ENCODE measurements around the gene HS6ST2. TPM values are rescaled to one million over a fixed set of nuclear protein-coding genes. Genes with fewer than 3 reads are reported as not detected.

The HS6ST2 gene
- total RNA-seq, 2 donors from 2014 or later = 0.70 to 0.87 TPM

GRCh38 chrX:132860200-132860599 is 98.2 kb downstream of the HS6ST2 start:
- intact Hi-C loops (cut with DNase I, micrococcal nuclease) = no loop called here
- ATAC-seq (no peak), DNase-seq (no peak)

GRCh38 chrX:132858018-132858417 is 100.4 kb downstream of the HS6ST2 start:
- ATAC-seq (no peak), DNase-seq (no peak)
- intact Hi-C loops (cut with DNase I, micrococcal nuclease) = no loop called here

GRCh38 chrX:132855780-132856341 is 102.6 kb downstream of the HS6ST2 start:
- intact Hi-C loops (cut with DNase I, micrococcal nuclease) = no loop called here
- DNase-seq = no peak
- ATAC-seq = peak; percentile 93

GRCh38 chrX:132853040-132853439 is 105.4 kb downstream of the HS6ST2 start:
- DNase-seq (no peak), ATAC-seq (no peak)
- intact Hi-C loops (cut with DNase I, micrococcal nuclease) = no loop called here

GRCh38 chrX:132848296-132848970 is 110.0 kb downstream of the HS6ST2 start:
- DNase-seq = no peak
- ATAC-seq = no peak

GRCh38 chrX:132843363-132843762 is 115.1 kb downstream of the HS6ST2 start:
- no peak for DNase-seq
- intact Hi-C loops (cut with DNase I, micrococcal nuclease) = no loop called here
- ATAC-seq = no peak

More at GRCh38 chrX:132848296-132848970, 110.0 kb downstream of the HS6ST2 start:
- intact Hi-C loops (cut with DNase I, micrococcal nuclease) = no loop called here

DNA sequence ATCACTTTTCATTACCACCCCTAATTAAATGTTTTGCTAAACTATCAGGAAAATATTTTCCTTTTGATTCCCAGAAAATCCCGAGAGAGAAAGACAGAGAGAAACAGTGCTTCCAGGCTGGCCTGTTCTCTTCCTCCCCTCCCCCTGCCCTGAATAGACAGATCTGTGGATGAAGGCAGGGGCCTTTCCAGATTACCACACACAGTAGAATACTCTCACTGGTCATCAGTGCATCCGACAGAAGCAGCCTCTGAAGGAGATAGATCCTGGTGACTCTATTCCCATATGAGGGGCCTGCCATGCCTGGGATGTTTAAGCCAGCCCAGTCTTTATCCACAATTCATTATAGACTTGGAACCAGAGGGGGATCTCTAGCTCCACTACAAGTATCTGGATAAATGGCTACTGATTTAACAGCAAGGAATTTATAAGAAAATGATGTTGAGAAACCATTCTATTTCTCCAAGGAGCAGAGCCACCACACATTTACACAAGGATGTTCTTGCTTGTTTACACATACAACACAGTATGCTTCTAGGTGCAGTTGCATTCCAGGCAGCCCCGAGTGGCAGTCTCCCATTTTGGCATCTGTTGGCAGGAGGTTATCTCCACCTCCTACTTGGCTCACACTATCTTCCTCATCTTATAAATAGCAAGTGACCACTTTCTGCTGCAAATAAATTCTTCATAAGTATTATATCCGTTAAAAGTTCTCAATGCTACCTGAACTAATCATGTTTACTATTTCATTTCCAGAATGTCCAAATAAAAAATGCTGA is 115.8 kb downstream of the HS6ST2 start:
- ATAC-seq (no peak), DNase-seq (no peak)
- intact Hi-C loops (cut with DNase I, micrococcal nuclease) = no loop called here

DNA sequence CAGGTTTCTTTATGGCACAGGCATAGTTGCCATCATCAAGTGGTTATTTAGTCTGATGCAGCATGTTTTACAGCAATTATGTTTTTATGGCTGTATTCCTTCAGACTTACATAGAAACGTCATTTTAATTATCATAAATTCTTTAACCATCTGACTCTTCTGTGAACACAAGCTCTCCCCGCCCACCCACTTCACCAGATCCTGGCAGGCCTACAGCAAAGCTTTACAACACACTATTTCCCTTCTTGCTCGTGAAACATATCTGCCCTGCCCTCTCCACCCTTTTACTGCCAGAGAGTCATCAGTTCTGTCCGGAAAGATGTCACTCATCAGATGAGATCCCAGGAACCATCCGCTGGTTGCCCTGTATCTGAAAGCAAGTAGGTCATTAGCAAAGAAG is 120.5 kb downstream of the HS6ST2 start:
- peak; percentile 94 for ATAC-seq
- peak; percentile 57 to 63 for DNase-seq

GRCh38 chrX:132837126-132837525 is 121.3 kb downstream of the HS6ST2 start:
- DNase-seq (no peak), ATAC-seq (peak; percentile 60)
- intact Hi-C loops (cut with DNase I, micrococcal nuclease) = no loop called here

More for the DNA sequence above, 120.5 kb downstream of the HS6ST2 start:
- intact Hi-C loops (cut with DNase I, micrococcal nuclease) = no loop called here

GRCh38 chrX:132836471-132836870 is 122.0 kb downstream of the HS6ST2 start:
- no peak for ATAC-seq

GRCh38 chrX:132834741-132835140 is 123.7 kb downstream of the HS6ST2 start:
- no peak for ATAC-seq
- intact Hi-C loops (cut with DNase I, micrococcal nuclease) = no loop called here

More at GRCh38 chrX:132836471-132836870, 122.0 kb downstream of the HS6ST2 start:
- intact Hi-C loops (cut with DNase I, micrococcal nuclease) = no loop called here
- no peak for DNase-seq

GRCh38 chrX:132834109-132834508 is 124.3 kb downstream of the HS6ST2 start:
- intact Hi-C loops (cut with DNase I, micrococcal nuclease) = no loop called here
- ATAC-seq = peak; percentile 52
- DNase-seq = no peak

More at GRCh38 chrX:132834741-132835140, 123.7 kb downstream of the HS6ST2 start:
- DNase-seq = no peak

DNA sequence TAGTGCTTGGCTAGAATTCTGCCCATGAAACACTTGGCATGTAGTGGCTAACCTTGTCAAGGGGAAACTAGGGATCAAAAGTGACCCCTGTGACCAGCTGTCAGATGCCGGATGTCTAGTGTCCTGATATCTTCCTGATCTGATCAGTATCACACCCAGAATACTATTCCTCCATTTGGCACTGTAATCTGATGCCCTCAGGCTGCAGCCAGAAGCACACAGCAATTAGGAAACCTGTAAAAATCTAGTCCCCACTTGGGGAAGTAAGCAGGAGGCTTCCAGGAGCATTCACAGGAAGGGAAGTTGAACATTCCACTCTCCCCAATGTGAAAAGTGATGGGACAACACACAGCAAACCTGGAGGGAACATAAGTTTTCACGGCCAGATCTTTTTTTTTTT is 125.1 kb downstream of the HS6ST2 start:
- DNase-seq = no peak
- peak; percentile 16 for ATAC-seq
- intact Hi-C loops (cut with DNase I, micrococcal nuclease) = no loop called here

DNA sequence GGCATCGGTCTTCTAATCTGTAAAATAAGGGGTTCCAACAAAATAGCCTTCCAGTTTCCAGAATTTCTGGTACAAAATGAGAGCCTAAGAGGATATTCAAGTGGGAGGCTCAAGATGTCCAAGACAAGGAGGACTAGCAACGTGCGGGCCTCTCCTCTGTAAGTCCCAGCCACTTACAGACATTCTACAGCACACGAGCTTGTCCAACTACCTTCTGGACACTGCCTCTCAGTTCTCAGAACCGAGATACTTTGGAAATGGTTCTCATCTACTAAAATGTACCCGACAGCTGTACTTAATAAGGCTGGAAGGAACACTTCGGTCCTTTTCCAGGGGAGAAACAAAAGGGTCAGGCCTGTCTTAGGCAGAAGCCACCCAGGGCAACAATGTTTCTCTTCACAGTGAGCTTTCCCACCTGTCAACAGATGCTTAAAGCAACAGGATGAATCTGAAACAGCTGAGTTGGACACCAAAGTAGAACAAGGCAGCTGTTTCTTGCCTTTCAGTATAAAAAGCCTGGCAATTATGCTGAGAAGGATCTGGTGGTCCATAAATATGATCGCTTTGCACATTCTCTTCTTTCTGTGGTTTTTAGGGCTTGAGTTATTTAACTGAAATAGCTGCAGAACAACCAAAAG is 127.0 kb downstream of the HS6ST2 start:
- ATAC-seq (no peak), DNase-seq (no peak)

GRCh38 chrX:132822634-132823012 is 135.8 kb downstream of the HS6ST2 start:
- intact Hi-C loops (cut with DNase I, micrococcal nuclease) = no loop called here
- ATAC-seq = peak; percentile 48
- no peak for DNase-seq

More for the DNA sequence above, 127.0 kb downstream of the HS6ST2 start:
- intact Hi-C loops (cut with DNase I, micrococcal nuclease) = no loop called here

DNA sequence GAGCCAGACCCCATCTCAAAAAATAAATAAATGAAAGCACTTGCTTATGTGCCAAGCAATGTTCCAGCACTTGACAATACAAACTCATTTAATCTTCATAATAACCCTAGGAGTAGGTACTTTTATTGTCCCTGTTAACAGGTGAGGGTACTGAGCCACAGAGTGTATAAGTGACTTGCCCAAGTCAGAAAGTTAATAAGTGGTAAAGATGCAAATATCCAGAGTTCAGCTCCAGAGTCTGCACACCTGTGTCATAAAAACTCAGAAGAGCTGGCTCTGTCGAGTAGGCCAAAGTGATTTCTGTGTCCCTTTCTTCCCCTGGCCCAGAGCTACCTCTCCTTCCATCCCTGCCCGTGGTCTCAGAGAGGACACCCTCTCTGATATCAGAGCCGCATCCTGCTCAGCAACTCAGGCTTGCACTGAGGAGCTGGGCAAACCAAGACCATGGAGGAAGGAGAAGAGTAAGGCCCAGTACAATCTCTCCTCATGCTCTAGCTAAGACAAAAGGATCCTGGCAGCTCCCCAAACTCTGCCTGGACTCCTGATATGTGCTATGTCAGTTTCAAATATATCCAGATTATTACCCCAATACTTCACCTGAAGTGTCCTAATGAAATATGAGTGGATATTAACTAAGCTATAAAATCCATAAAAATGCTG is 136.3 kb downstream of the HS6ST2 start:
- DNase-seq = peak; percentile 20 to 27

GRCh38 chrX:132820675-132821074 is 137.8 kb downstream of the HS6ST2 start:
- DNase-seq = no peak
- ATAC-seq = peak; percentile 52
- intact Hi-C loops (cut with DNase I, micrococcal nuclease) = no loop called here

More for the DNA sequence above, 136.3 kb downstream of the HS6ST2 start:
- intact Hi-C loops (cut with DNase I, micrococcal nuclease) = no loop called here
- ATAC-seq = peak; percentile 94

DNA sequence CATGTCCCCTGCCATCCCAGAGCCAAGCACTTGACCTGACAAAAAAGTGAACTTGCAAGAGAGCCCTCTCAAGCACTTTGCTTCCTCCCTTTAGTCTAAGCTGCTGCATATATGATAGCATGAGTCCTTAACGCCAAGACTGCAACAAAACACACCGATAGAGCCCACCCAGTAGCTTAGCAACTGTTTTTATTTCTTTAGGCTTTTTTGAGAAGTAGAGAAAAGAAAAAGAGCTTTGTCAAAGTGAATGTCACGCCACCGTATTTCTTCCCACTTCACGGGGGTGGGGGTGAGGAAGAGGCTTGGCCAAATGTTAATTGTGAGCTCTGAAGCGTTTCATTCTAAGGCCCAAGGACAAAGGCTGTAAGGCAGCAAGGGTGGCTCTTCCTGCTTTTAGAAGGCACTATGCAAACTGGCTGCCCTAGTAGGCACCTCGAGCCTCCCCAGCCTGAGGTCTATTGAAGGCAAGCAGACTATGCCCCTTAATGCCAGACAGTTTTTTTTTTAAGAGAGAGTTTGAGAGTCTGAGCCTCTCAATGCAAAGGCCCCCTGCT is 138.6 kb downstream of the HS6ST2 start:
- intact Hi-C loops (cut with DNase I, micrococcal nuclease) = no loop called here
- DNase-seq = no peak
- ATAC-seq = no peak

- DNase-seq = no peak
Observed at GRCh38 chrX:132818638-132819037, 139.8 kb downstream of the HS6ST2 start.

More at GRCh38 chrX:132818638-132819037, 139.8 kb downstream of the HS6ST2 start:
- ATAC-seq = no peak
- intact Hi-C loops (cut with DNase I, micrococcal nuclease) = no loop called here
